ENCODE results near the gene FKBP2.
"Not testable (repeated sequence)": the region's sequence is repeated elsewhere in the genome, so short reads cannot be mapped to it uniquely, and the experiment has no call there.

The FKBP2 gene

DNA sequence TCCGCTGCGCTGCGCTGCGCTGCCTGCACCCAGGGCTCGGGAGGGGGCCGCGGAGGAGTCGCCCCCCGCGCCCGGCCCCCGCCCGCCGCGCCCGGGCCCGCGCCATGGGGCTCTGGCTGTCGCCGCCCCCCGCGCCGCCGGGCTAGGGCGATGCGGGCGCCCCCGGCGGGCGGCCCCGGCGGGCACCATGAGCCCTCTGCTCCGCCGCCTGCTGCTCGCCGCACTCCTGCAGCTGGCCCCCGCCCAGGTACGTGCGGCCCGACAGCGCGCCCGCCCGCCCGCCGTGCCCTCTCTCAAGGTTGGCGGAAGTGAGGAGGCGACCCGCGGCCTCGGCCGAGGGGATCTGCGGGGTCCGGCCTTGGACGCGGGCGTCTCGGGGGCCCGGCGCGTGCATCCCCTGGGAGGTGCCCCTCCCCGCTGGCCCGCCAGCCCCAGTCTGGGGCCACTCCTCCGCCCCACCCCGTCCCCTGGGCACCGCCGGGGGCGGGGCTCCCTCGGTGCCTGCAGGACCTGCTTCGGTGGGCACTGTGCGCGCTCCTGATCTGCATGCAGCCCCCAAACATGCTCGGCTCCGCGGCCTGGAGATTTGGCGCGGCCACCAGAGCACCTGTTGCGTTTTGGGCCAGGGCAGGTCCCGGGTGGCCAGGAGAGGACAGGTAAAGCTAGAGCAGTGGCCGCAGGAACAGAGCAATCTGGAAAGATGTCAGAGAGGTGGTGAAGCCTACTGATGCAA, 6.1 kb upstream of the FKBP2 start:
- peak; percentile 31 for DNase-seq (ENCODE audit: low read depth)

DNA sequence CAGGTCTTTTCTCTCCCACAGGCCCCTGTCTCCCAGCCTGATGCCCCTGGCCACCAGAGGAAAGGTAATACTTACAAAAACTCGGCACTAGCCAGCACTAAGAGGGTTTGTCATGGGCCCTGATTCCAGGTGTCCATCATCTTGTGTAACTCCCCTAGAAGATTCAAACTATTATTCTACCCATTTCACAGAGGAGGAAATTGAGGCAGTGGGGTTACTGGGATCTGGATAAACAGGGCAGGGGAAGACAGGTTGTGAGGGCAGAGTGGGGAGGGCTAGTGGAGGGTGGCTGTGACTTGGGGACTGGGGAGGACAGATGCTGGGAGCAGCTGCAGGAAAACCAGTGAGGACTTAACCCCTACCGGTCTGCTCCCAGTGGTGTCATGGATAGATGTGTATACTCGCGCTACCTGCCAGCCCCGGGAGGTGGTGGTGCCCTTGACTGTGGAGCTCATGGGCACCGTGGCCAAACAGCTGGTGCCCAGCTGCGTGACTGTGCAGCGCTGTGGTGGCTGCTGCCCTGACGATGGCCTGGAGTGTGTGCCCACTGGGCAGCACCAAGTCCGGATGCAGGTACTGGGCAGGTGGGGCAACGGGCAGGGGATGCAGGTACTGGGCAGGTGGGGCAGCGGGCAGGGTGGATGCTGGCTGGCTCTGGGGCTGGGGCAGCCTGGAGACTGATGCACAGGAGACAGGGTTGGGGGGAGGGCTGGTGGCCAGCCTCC, 5.3 kb upstream of the FKBP2 start:
- DNase-seq (ENCODE audit: low read depth): no peak

DNA sequence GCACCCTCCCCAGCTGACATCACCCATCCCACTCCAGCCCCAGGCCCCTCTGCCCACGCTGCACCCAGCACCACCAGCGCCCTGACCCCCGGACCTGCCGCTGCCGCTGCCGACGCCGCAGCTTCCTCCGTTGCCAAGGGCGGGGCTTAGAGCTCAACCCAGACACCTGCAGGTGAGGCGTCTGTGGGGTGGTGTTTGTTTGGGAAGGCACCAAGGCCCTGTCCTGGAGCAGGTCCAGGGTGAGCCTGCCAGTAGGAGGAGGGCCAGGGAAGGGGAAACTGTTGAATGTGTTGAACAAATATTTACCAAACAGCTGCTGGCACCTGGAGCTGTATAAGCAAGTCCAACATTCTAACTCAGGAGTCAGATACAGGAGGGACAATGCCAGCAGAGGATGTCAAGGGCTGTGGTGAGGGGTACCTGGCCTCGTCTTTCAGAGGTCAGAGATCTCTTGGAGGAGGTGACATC, 3.4 kb upstream of the FKBP2 start:
- DNase-seq (ENCODE audit: low read depth): no peak

DNA sequence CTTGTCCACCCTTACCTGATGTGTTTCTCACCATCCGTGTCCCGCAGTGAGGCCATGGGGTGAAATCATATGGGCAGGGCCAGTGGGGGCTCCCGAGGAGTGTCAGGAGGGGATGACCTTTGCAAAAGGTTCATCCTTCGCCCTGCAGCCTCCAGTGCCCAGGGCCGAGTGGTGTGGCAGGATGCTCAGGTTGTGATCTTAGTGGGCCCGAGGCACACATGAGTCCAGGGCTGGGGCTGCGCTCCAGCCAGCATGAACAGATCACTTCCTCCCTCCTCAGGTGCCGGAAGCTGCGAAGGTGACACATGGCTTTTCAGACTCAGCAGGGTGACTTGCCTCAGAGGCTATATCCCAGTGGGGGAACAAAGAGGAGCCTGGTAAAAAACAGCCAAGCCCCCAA, 2.8 kb upstream of the FKBP2 start:
- no peak for DNase-seq (ENCODE audit: low read depth)

DNA sequence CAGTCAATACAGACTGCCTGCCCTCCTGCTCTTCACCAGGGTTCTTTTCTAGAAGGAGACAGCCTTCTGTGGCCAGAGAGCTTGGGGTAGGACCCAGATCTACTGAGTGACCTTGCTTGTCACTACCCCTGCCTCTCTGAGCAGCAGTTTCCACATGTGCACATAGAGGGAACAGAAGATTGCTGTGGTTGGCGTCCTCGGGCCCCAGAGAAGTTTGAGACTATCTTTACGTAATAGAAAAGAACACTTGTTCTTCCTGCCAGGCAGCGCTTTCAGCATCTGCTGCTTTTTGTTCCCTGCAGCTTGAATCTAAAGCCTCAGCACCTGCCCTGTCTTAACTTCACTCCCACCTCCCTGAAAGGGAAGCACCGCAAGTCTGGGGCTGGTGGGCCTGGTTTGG, 1.9 kb upstream of the FKBP2 start:
- DNase-seq (ENCODE audit: low read depth): no peak

DNA sequence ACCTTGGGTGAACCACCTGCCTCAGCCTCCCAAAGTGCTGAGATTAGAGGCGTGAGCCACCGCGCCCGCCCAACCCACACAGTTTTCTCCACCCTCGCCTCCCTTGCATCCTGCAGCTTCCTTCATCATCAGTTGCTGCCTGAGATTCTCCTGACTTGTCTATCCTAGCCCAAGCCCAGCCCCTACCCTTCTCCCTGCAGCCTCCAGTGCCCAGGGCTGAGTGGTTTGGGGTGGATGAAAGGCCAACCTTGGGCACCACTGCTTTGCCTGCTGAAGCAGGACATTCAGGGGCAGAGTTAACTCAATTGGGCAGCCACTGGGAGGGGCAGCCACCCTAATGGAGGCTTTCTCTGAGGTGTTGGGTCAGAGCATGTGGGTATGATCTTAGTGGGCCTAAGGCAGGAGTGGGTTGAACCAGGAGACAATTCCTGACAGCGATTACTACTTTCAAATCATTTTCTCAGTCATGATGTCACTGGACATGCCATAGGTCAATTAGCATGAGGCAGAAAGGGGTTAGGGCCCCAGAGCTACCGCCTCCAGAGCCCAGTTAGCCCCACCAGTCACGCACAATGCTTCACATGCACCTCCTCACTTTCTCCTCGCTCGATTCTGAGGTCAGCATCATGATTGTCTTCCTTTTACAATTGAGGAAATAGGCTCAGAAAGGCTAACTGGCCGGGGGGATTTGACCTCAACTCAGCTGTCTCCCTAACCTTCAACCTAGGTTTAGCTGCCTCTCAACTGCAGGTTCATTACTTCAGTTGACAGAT, 1.0 kb upstream of the FKBP2 start:
- DNase-seq (ENCODE audit: low read depth): no peak

DNA sequence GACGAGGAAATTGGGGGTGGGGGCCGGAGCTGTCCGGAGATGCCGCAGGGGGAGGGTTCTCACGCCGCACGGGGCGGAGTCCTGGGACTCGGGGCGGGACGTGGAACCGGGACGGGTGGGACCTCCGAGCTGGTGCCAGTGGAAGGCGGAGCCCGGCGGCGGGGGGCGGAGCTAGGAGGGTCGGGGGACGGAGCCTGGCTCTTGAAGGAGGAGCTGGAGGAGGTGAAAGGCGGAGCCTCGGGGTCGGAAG, 271 bp downstream of the FKBP2 start:
- DNase-seq (ENCODE audit: low read depth): peak; percentile 99

DNA sequence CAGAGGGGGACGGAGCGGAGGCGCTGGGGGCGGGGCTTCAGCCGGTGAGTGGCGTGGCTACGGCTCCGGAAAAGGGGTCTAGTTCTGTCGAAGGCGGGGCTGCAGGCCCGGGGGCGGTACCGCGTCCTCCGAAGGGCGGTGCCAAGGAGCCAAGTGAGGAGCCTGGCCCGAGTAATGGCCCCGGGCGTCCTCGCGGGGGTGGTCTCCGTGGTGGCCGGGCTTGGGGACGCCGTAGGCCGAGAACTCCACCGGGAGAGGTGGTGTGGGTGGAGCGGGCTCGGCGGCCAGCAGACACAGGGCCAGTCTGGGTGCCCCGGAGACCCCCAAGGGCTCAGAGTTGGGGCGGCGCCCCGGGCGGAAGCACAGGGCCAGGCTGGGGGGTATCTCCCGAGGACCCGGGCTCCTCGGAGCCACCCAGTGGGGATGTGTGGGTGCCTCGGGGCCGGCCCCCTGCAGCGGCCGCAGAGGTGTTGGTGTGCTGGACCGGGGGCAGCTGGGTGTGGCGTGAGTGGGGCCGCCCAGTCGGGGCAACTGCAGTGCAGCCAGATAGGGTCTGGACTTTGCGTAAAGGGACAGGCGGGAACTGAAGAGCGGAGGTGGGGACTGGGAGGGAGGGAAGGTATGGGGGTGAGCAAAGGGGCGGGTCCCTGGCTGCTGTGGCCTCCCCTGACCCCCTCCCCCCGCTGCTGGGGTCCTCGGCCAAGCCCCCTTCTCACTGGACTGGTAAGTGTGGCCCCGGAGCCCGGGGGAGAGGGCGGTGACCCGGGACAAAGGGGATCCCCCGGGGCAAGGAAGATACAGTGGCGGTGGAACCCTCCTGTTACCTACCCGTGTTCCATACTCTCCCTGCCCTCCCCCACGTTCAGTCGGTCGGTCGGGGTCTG, 838 bp downstream of the FKBP2 start:
- DNase-seq (ENCODE audit: low read depth): no peak

DNA sequence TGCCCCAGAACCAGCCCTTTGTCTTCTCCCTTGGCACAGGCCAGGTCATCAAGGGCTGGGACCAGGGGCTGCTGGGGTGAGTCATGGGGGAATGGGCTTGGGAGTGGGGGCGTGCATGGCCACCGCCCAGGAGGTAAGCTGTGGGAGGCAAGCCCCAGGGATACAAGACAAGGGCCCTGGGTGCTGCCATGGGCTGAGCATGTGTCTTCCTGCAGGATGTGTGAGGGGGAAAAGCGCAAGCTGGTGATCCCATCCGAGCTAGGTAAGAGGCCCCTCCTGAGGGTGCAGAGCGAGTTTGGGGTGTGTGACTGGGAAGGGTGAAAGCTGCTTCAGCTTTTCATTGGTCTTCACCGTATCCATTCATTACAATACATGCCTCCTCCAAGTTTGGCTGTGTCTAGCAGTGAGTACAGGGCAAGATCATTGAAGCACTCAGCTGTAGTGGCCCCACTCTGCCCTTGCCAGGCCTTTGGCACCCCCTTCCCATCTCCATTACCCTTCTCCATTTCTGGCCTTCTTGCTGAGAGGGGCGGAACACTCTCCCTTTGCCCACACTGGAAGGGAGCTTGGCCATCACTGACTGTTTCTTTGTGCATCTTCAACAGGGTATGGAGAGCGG, 2.5 kb downstream of the FKBP2 start:
- DNase-seq (ENCODE audit: low read depth): no peak

DNA sequence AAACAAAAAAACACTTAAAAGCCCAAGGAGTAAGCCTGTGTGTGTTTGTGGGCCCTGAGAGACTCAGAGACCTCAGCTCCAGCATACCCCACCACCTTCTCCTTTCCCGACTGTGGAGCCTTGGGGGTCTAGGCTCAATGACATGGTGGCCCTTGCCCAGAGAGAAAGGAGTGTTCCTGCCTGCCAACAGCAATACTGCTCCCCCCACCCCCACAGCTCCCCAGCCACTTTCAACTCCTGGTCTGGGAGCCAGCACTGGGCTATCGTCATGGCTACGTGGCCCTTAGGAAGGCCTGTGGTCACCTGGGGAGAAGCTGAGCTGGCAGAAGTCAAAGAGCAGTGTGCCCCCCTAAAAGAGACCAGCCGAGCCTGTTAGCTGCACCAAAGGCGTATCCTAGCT, 3.2 kb downstream of the FKBP2 start:
- DNase-seq (ENCODE audit: low read depth): no peak

DNA sequence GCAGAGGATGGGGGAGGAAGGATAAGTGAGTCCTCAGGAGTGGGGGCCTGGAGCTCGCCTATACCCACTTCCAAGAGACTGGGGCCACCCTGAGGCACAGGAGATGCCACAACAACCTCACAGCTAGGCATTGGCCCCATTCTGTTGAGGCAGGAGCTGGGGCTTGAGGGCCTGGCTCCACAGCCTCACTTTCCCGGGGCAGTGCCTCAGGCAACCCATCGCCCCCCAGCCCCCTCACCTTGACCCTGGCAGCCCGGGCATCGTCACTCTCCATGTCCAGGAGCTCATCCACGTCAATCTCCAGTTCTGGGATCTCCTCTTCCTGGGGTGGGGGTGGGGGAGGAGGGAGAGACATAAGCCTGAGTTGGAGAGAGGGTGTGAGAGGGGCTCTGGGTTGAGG, 4.1 kb downstream of the FKBP2 start:
- no peak for DNase-seq (ENCODE audit: low read depth)

DNA sequence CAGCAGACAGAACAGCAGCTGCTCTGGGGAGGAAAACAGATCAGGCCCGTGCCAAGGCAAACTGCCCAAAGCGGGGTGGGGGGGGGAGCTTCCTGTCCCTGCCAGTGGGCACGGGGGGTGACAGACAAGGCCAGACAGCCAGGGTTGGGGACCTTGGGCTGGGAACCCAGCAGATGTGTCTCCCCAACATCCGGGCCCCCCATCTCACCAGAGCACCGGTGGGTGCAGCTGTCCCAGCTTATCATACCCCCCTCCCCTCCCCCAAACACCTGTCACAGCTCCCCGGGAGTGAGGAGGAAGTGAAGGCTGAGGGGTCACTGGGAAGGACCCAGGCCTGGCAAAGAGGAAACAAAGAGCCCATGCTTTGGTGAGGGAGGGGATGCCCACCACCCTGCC, 4.5 kb downstream of the FKBP2 start:
- peak; percentile 39 for DNase-seq (ENCODE audit: low read depth)

DNA sequence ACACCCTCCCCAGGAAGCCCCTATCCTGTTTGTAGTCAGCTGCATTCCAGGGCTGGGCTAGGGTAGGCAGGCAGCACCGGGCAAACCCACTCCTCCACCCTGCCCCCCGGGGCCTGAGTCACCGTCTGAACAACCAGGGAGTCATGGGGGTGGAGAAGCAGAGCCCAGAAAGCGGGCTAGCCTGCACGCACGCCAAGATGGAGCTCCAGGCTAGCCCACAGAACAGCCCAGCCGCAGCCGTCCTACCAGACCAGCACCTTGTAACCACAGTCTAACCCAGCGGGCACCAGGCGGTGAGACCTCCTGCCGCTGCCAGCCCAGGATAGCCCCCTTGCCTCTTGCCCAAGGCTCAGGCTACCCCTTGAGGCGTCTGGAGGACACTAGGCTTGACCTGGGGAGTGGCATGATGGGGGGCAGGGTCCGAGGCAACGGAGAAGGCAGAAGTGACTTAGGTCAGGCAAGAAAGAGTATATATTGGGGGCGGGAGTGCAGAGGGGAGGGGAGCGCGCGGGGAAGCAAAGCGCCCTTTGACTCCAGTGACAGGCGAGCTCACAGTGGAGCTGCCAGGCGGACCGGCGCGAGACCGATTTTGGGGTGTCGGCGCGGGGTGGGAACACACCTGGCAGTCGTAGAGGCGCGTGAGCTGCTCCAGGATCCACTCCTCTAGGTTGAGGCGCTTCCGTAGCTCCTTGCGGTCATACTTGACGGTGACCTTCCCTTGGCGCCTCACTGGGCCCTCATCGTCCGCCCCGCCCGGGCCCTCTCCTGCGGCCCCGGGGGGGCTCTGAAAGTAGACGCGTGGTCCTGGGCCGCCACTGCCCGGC, 5.1 kb downstream of the FKBP2 start:
- peak; percentile 68 for DNase-seq (ENCODE audit: low read depth)

DNA sequence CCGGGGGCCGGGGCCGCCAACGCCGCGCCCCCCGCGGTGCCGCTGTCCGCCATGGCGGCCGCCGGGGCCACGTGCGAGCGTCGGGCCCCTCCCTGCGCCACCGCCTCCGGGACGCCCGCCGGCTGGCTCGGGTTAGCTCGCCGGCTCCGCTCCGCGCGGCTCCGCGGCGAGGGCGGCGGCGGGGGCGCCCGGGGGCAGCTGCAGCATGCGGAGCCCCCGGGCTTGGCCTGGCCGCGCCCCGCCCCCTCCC, 5.7 kb downstream of the FKBP2 start:
- not testable (repeated sequence) for DNase-seq (ENCODE audit: low read depth)

DNA sequence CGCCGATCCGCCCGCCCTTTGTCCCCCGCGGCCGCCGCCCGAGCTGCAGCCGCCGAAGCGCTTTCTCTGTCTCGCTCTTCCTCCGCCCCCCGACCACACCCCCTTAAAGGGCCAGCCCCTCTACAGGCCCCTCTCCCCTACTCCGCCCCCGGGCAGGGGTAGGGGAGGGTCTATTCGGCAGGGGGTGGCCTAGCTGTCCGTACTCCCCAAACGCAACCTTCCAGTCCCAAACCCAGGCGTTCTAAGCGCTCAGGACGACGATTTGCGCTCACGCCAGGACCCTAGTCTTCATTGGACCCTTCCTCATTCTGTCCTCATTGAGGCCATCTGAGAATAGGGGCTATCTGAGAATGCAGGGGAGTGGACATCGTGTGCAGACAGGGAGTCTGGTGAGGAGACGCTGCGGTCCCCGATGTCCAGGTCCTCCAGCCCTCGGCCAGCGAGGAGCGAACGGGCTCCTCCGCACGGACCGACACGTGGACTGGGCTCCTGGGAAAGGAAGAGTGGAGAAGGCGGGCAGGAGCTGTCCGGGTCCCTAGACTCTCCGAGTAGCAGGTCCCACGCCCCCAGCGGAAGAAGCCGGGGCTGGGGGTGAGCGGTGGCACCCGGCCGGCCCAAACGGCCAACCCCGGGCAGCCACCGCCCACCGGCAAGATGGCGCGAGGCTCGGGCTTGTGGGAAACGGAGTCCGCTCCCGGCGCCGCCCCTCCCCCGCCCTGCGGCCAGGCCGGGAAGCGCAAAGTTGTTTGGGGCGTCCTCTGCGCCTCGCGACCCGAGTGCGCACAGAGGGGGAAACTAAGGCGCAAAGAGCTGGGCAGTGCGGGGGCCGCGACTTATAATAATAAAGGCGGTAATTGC, 6.2 kb downstream of the FKBP2 start, which contains the start of gene PPP1R14B:
Gene PPP1R14B (minus strand): TSS at position 73 of the 858 bp plus-strand sequence. CDS start 270 bp downstream, outside the sequence.
- DNase-seq (ENCODE audit: low read depth): peak; percentile 81

DNA sequence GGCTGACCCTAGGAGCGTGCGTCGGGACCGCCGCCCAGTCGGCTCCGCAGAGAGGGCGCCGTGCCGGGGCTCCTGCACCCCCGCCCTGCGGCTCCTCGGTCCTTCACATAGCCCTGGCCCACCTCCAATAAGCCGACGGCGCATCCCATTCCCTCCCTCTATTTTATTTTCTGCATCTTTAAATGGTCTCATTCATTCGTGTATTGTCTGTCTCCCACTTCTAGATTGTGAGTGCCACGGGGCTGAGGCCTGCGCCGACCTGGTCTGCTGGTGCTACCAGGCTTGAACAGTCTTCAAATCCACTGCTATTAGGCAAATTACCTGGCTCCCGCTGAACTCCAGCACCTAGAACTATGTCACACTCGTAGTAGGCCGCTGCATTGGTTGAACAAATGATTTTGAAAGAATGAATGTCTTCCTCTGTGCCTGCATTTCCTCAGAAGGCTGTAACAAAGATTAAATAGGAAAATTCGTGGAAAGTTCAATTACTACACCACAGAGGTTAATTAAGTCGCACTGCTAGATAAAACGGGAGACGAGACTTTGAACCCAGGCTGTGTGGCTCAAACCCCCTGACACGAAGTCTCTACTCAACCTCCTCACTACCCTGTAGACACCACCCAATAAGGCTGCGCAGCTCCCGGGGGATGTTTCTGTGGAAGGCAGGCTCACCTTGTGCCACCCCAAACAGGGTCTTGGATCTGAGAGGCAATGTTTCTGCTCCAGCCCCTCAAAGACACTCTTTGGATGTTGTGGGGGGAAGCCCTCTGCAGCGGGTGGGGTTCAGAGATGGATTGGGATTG, 7.0 kb downstream of the FKBP2 start:
- DNase-seq (ENCODE audit: low read depth): no peak

DNA sequence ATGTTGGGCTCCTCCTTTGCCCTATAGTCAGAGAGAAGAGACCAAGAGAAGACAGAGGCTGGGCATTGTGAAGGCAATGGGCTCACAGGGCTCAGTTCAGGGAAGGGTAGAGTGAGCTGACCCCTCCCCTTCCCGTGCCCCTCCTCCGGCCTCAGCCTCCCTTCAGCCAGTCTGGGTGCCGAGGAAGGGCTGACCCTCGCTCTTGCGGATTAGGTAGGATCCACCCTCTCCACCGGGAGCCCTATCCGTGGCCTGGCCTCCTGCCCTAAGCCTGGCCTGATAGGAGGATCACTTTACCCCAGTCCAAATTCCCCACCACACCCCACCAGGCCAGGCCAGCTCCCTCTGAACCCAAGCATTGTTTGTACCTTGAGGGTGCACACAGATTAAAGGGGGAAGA, 7.7 kb downstream of the FKBP2 start:
- DNase-seq (ENCODE audit: low read depth): no peak

DNA sequence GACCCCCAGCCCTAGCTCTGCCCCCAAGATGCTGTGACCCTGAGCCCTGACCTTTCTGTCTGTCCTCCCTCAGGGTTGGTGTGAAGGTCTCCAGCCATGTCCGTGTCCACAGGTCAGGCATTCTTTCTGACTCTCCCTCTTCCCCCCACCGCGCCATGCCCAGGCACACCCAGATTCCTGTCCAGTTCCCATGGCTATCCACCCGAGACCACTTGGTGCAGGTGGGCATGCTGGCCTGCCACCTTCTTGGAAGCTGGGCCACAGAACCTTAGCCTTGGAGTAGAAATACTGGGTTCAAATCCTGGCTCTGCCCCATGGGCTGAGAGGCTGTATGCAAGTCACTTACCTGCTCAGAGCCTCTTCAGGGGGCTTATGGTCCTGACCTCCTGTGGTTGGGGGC, 8.1 kb downstream of the FKBP2 start:
- DNase-seq (ENCODE audit: low read depth): no peak

All from activated gamma-delta T cell treated with anti-CD3 and anti-CD28 coated beads, Interleukin-2, amount 50 U/mL, for 16 hours (primary cell).